Lung (tissue), 12 donors: Measurements from ENCODE around the gene HMCN2. TPM values are rescaled to one million over a fixed set of nuclear protein-coding genes. Genes with fewer than 3 reads are reported as not detected.

Experiments used
- ATAC-seq: fragments of 200-7000 bp; cut with Tn5 transposase; one replicate; pipeline ENCODE4 v1.9.1; 2020; ENCODE audit warnings: moderate number of reproducible peaks; ENCODE audit not compliant: insufficient read depth, low FRiP score
- DNase-seq, 3 donors: peaks; one replicate each; pipeline ENCODE4 v3.0.0-alpha.2; 2013 to 2017
- H3K27ac ChIP-seq, 2 donors: one replicate each; pipeline ENCODE4 v1.5.1; 2013; ENCODE audit warnings: mild to moderate bottlenecking in 2 of 2, moderate library complexity in 2 of 2, control low read depth in 1 of 2, inconsistent platforms in 1 of 2, low read depth in 1 of 2, low read length in 1 of 2
- H3K27me3 ChIP-seq, 3 donors: one replicate each; pipeline ENCODE4 v1.5.1; 2013; ENCODE audit warnings: low read length in 2 of 3; ENCODE audit not compliant: control insufficient read depth in 3 of 3, insufficient read depth in 3 of 3
- H3K36me3 ChIP-seq, 4 donors: one replicate each; pipeline ENCODE4 v1.5.1; 2013; ENCODE audit warnings: low read length in 4 of 4, mild to moderate bottlenecking in 1 of 4, moderate library complexity in 1 of 4; ENCODE audit not compliant: control insufficient read depth in 4 of 4, insufficient read depth in 4 of 4
- H3K4me1 ChIP-seq, 5 donors: one replicate each; pipeline ENCODE4 v1.5.1; 2013; ENCODE audit warnings: low read length in 5 of 5, mild to moderate bottlenecking in 2 of 5, moderate library complexity in 1 of 5; ENCODE audit not compliant: control insufficient read depth in 5 of 5, insufficient read depth in 5 of 5
- H3K4me3 ChIP-seq: one replicate; pipeline ENCODE4 v1.5.1; 2013; ENCODE audit warnings: mild to moderate bottlenecking, control low read depth, moderate library complexity
- H3K9ac ChIP-seq, 2 donors: one replicate each; pipeline ENCODE4 v1.5.1; 2013; ENCODE audit warnings: low read length in 2 of 2, control low read depth in 1 of 2; ENCODE audit not compliant: insufficient read depth in 1 of 2
- H3K9me3 ChIP-seq, 4 donors: one replicate each; pipeline ENCODE4 v1.5.1; 2013; ENCODE audit warnings: low read length in 3 of 4, mild to moderate bottlenecking in 1 of 4, moderate library complexity in 1 of 4; ENCODE audit not compliant: control insufficient read depth in 4 of 4, insufficient read depth in 3 of 4
- CTCF ChIP-seq: IDR thresholded peaks from 2 replicates; pipeline ENCODE4 v1.5.1; 2012; ENCODE audit warnings: mild to moderate bottlenecking; ENCODE audit errors: control extremely low read depth, extremely low read depth
- WGBS, 2 donors: extraction: QIAGEN DNeasy Blood & Tissue Kit; methylation state at CpG; one replicate each; pipeline ENCODE4 v1.1.7; 2013; 5-methylcytosine and 5-hydroxymethylcytosine counted together
- polyA plus RNA-seq, 2 donors: library from polyadenylated mRNA; stranded (reverse); fragments of 200-250 nt; gene quantifications; one replicate each; pipeline ENCODE4 v1.2.1, GENCODE V29; 2013
- total RNA-seq, 2 donors: library from RNA; depleted of rRNA in 1 of 2; stranded (reverse); fragments of >200 nt in 1 of 2; gene quantifications; one replicate each; pipeline ENCODE4 v1.2.1, GENCODE V29; 2014 to 2021
- donor health status: control.
- donor health status: control.
- donor health status: Bipolar disorder and iron deficiency.
- donor health status: healthy.
- donor health status: DM: yes; HTN: yes; CAD: no.

HMCN2 gene
- total and polyA plus RNA-seq, 4 donors: 2.1 to 5.2 (median 3.7) TPM

GRCh38 chr9:130444565-130445221 is 179.1 kb downstream of the HMCN2 start, which contains the start of gene ASS1:
TSS of gene ASS1 (plus strand) at chr9:130444961. CDS start at chr9:130452229, 7,268 bp downstream.
- peaks cover 3 to 33% (median 16%) of the 10 kb centered on the region in 5 donors for H3K4me1 ChIP-seq
- ATAC-seq: peak; percentile 73

GRCh38 chr9:130445268-130445983 is 179.9 kb downstream of the HMCN2 start:
- Histone ChIP-seq H3K27me3 (no peaks in the 10 kb centered on the region), H3K4me3 (peak overlapping the region; percentile 54), H3K9me3 (peaks cover 0 to 4% (median 2%) of the 10 kb centered on the region in 4 donors), H3K27ac (peak overlapping the region; percentile 77 to 78), H3K9ac (no peak overlapping the region), H3K4me1 (peaks cover 3 to 33% (median 21%) of the 10 kb centered on the region in 5 donors), H3K36me3 (no peaks in the 10 kb centered on the region)
- DNase-seq (no peak), ATAC-seq (peak; percentile 37)
- 7 to 14% methylated on average over 27 to 30 of the region's 30 CpGs for WGBS, 2 donors
- TF ChIP-seq CTCF: no peak

More at GRCh38 chr9:130444565-130445221, 179.1 kb downstream of the HMCN2 start, which contains the start of gene ASS1:
- peaks cover 0 to 4% (median 2%) of the 10 kb centered on the region in 4 donors for H3K9me3 ChIP-seq
- no peaks in the 10 kb centered on the region for H3K27me3 ChIP-seq
- no peak within 1 kb of the TSS for H3K9ac ChIP-seq
- DNase-seq: peak in 1 of 3 donors; percentile 39
- H3K27ac ChIP-seq: peak within 1 kb of the TSS; percentile 77 to 78
- peak within 1 kb of the TSS; percentile 54 for H3K4me3 ChIP-seq
- H3K36me3 ChIP-seq: no peaks in the 10 kb centered on the region
- WGBS, 2 donors: 0 to 1% methylated on average over 31 to 66 of the region's 66 CpGs
- no peak for TF ChIP-seq CTCF

GRCh38 chr9:130446101-130446861 is 180.7 kb downstream of the HMCN2 start:
- Histone ChIP-seq H3K27me3 (no peaks in the 10 kb centered on the region), H3K36me3 (no peaks in the 10 kb centered on the region), H3K4me3 (no peak overlapping the region), H3K4me1 (peaks cover 3 to 39% (median 30%) of the 10 kb centered on the region in 5 donors), H3K9ac (no peak overlapping the region), H3K9me3 (no peaks in the 10 kb centered on the region), H3K27ac (peak overlapping the region; percentile 53 to 77)
- no peak for TF ChIP-seq CTCF
- DNase-seq (peak; percentile 68 to 89 (median 73)), ATAC-seq (peak; percentile 49)
- WGBS, 2 donors: 51 to 73% methylated on average over 16 of the region's 16 CpGs
